COLO829 (cell line): Measurements from ENCODE around the gene METRN.
A peak's percentile ranks its signal among the peaks of the same experiment; 100 is the strongest.

Experiments
- DNase-seq: peaks from one replicate; pipeline ENCODE4 v3.0.0; 2012; ENCODE audit warnings: low spot score

The METRN gene

GRCh38 chr16:725463-726187, 10.7 kb downstream of the METRN start:
- no peak for DNase-seq

GRCh38 chr16:726188-726437, 11.2 kb downstream of the METRN start:
- DNase-seq, result no peak

- DNase-seq, result no peak
Measured at GRCh38 chr16:726438-727290, 11.7 kb downstream of the METRN start, which contains the start of the genes CCDC78 and HAGHL. TSS of gene CCDC78 (minus strand) at chr16:726443. CDS start at chr16:726367, 76 bp downstream. TSS of gene HAGHL (plus strand) at chr16:727106. CDS start at chr16:727510, 404 bp downstream.

GRCh38 chr16:727291-727977, 12.5 kb downstream of the METRN start:
- no peak for DNase-seq

- peak; percentile 78 for DNase-seq
Measured at GRCh38 chr16:728131-728889, 13.4 kb downstream of the METRN start.

GRCh38 chr16:728890-729744, 14.2 kb downstream of the METRN start:
- DNase-seq, result no peak

GRCh38 chr16:729768-730665, 15.1 kb downstream of the METRN start:
- no peak for DNase-seq

- DNase-seq, result no peak
Measured at GRCh38 chr16:730666-731509, 16.0 kb downstream of the METRN start.

GRCh38 chr16:732332-732731, 17.4 kb downstream of the METRN start:
- DNase-seq, result no peak

GRCh38 chr16:732936-733335, 18.0 kb downstream of the METRN start:
- DNase-seq, result no peak

- no peak for DNase-seq
Measured at GRCh38 chr16:733382-734207, 18.7 kb downstream of the METRN start.

GRCh38 chr16:734208-734980, 19.5 kb downstream of the METRN start:
- no peak for DNase-seq

- no peak for DNase-seq
Measured at GRCh38 chr16:734981-735881, 20.3 kb downstream of the METRN start.

- DNase-seq, result no peak
Measured at GRCh38 chr16:735982-736453, 21.1 kb downstream of the METRN start.

- DNase-seq, result no peak
Measured at GRCh38 chr16:736936-737481, 22.1 kb downstream of the METRN start.
